Measurements from ENCODE around the gene ZNF326. TPM values are rescaled to one million over a fixed set of nuclear protein-coding genes. Genes with fewer than 3 reads are reported as not detected.

Gene ZNF326
- polyA plus RNA-seq, 1 of the 3 experiments (the other 2 are of a cell fraction) = 16.4 TPM

- TF ChIP-seq, protein P1, sequence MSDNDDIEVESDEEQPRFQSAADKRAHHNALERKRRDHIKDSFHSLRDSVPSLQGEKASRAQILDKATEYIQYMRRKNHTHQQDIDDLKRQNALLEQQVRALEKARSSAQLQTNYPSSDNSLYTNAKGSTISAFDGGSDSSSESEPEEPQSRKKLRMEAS (IDR thresholded peaks at IDR 0.05; ENCODE audit: low read depth) = no peak
- TF ChIP-seq NFIC (IDR thresholded peaks at IDR 0.05; ENCODE audit: borderline replicate concordance) = no peak
- no peak for TF ChIP-seq TCF12 (IDR thresholded peaks at IDR 0.05)
- no peak for TF ChIP-seq SIN3A (IDR thresholded peaks at IDR 0.05; ENCODE audit: borderline replicate concordance, low read depth, low read length)
- TF ChIP-seq, protein P2, sequence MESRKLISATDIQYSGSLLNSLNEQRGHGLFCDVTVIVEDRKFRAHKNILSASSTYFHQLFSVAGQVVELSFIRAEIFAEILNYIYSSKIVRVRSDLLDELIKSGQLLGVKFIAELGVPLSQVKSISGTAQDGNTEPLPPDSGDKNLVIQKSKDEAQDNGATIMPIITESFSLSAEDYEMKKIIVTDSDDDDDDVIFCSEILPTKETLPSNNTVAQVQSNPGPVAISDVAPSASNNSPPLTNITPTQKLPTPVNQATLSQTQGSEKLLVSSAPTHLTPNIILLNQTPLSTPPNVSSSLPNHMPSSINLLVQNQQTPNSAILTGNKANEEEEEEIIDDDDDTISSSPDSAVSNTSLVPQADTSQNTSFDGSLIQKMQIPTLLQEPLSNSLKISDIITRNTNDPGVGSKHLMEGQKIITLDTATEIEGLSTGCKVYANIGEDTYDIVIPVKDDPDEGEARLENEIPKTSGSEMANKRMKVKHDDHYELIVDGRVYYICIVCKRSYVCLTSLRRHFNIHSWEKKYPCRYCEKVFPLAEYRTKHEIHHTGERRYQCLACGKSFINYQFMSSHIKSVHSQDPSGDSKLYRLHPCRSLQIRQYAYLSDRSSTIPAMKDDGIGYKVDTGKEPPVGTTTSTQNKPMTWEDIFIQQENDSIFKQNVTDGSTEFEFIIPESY (IDR thresholded peaks at IDR 0.05; ENCODE audit: borderline replicate concordance, low read depth) = no peak
- no peak for TF ChIP-seq YY1 (IDR thresholded peaks at IDR 0.05; ENCODE audit: low read depth)
- TF ChIP-seq, protein P3, sequence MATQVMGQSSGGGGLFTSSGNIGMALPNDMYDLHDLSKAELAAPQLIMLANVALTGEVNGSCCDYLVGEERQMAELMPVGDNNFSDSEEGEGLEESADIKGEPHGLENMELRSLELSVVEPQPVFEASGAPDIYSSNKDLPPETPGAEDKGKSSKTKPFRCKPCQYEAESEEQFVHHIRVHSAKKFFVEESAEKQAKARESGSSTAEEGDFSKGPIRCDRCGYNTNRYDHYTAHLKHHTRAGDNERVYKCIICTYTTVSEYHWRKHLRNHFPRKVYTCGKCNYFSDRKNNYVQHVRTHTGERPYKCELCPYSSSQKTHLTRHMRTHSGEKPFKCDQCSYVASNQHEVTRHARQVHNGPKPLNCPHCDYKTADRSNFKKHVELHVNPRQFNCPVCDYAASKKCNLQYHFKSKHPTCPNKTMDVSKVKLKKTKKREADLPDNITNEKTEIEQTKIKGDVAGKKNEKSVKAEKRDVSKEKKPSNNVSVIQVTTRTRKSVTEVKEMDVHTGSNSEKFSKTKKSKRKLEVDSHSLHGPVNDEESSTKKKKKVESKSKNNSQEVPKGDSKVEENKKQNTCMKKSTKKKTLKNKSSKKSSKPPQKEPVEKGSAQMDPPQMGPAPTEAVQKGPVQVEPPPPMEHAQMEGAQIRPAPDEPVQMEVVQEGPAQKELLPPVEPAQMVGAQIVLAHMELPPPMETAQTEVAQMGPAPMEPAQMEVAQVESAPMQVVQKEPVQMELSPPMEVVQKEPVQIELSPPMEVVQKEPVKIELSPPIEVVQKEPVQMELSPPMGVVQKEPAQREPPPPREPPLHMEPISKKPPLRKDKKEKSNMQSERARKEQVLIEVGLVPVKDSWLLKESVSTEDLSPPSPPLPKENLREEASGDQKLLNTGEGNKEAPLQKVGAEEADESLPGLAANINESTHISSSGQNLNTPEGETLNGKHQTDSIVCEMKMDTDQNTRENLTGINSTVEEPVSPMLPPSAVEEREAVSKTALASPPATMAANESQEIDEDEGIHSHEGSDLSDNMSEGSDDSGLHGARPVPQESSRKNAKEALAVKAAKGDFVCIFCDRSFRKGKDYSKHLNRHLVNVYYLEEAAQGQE (IDR thresholded peaks at IDR 0.05; ENCODE audit: low read depth, low read length) = no peak
- no peak for TF ChIP-seq JUND (IDR thresholded peaks at IDR 0.05)
- TF ChIP-seq EZH2phosphoT487 (IDR thresholded peaks at IDR 0.05; ENCODE audit: borderline replicate concordance, low read depth) = no peak
- no peak for TF ChIP-seq ELF1 (IDR thresholded peaks at IDR 0.05)
- no peak for TF ChIP-seq NRF1 (IDR thresholded peaks at IDR 0.05; ENCODE audit: low read depth, low read length)
Observed at GRCh38 chr1:90044346-90044745, 49.4 kb downstream of the ZNF326 start (continued).

DNA sequence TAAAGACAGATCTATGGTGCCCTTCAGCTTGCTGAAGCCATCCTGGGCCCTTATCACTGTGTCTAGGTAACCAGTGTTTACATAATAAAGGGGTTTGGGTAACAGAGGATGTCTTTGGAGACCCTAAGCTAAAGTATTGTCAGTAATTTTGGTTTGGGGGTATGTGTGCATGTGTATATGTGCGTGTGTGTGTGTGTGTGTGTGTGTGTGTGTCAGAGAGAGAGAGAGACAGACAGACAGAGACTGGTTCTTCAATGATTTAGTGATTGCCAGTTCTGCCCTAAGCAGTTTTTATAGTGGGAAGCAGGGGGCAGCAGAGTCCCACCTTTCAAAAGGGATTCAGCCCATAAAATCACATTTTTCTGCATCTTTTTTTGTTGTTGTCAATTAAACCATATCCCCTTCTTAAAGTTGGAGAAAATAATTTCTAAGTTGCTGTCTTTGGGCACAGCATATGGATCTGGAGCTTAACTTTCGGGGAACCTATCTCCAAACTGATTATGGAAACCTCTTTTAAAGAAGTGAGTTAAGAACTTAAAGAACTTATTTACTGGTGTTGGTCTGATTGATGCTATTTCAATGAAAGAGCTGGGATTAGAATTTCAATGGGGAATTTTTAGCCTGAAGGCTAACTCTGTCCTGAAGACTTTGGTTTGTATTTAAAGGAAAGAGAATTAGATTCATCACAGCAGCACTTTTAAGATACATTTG is 51.1 kb downstream of the ZNF326 start:
- Histone ChIP-seq H3K9me3 (no peaks in the 10 kb centered on the region), H4K20me1 (ENCODE audit: insufficient read depth) (no peaks in the 10 kb centered on the region), H3K27me3 (ENCODE audit: insufficient read depth) (peaks cover 3% of the 10 kb centered on the region; the same call in 1 of the 2 replicates), H3K4me2 (no peak overlapping the region), H2AFZ (ENCODE audit: low read depth) (no peak overlapping the region), H3F3A (replicated peaks; ENCODE audit: insufficient read depth) (no peaks in the 10 kb centered on the region), H3K27ac (ENCODE audit: low read depth in 2 of 2, low read length in 1 of 2) (no peak overlapping the region), H3K36me3 (replicated peaks in 1 of 2; ENCODE audit: control insufficient read depth in 1 of 2, insufficient read depth in 2 of 2, low read length in 1 of 2) (no peaks in the 10 kb centered on the region), H3K9ac (no peak overlapping the region), H3K4me1 (ENCODE audit: control insufficient read depth in 1 of 2, insufficient read depth in 2 of 2, low read depth in 1 of 2, low read length in 1 of 2) (peaks cover 0 to 4% of the 10 kb centered on the region in 2 experiments; a peak in 1 of 4 replicates), H3K4me3 (ENCODE audit: low read depth in 2 of 2, low read length in 1 of 2) (no peak overlapping the region; a peak in 1 of 4 replicates), H3K9me2 (no peaks in the 10 kb centered on the region), H3K79me2 (ENCODE audit: insufficient read depth) (no peaks in the 10 kb centered on the region)
- DNase-seq = peak; percentile 39
- 0% methylated on average over 2 of the region's 2 CpGs for WGBS (ENCODE audit: low lambda C conversion rate)
- TF ChIP-seq RAD21 (IDR thresholded peaks at IDR 0.05; ENCODE audit: low read length) = peak; percentile 82
- TF ChIP-seq SMC3 (IDR thresholded peaks at IDR 0.05; ENCODE audit: low read depth, low read length) = peak; percentile 45; the same call in 1 of the 2 replicates
- TF ChIP-seq, protein P4, sequence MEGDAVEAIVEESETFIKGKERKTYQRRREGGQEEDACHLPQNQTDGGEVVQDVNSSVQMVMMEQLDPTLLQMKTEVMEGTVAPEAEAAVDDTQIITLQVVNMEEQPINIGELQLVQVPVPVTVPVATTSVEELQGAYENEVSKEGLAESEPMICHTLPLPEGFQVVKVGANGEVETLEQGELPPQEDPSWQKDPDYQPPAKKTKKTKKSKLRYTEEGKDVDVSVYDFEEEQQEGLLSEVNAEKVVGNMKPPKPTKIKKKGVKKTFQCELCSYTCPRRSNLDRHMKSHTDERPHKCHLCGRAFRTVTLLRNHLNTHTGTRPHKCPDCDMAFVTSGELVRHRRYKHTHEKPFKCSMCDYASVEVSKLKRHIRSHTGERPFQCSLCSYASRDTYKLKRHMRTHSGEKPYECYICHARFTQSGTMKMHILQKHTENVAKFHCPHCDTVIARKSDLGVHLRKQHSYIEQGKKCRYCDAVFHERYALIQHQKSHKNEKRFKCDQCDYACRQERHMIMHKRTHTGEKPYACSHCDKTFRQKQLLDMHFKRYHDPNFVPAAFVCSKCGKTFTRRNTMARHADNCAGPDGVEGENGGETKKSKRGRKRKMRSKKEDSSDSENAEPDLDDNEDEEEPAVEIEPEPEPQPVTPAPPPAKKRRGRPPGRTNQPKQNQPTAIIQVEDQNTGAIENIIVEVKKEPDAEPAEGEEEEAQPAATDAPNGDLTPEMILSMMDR (IDR thresholded peaks at IDR 0.05) = peak; percentile 74
- no peak for TF ChIP-seq ELF1 (IDR thresholded peaks at IDR 0.05)
- POLR2A ChIA-PET = no interaction called here
- CTCF ChIA-PET = interaction anchor here (0.6 to 3.3 kb wide), 25 partner anchors 9 to 1583 kb away, joined by 3 to 43 read pairs (median 3); no protein-coding TSS in a partner anchor
